Fibroblast of villous mesenchyme (primary cell): ENCODE data around the gene CXorf58. TPM values are rescaled to one million over a fixed set of nuclear protein-coding genes. Genes with fewer than 3 reads are reported as not detected.

Source experiments
- DNase-seq: peaks from one replicate; pipeline ENCODE4 v3.0.0-alpha.2; 2010; ENCODE audit warnings: low read depth
- H3K4me3 ChIP-seq: 2 replicates; pipeline ENCODE4 v1.5.1; 2011; ENCODE audit warnings: low read depth, mild to moderate bottlenecking, low read length
- CTCF ChIP-seq: IDR thresholded peaks from 2 replicates; pipeline ENCODE4 v1.5.1; 2012; ENCODE audit warnings: low read depth, mild to moderate bottlenecking, low read length; ENCODE audit not compliant: insufficient read depth
- total RNA-seq: library from RNA; depleted of rRNA; stranded (reverse); fragments of >200 nt; gene quantifications from 2 replicates; pipeline ENCODE4 v1.2.3, GENCODE V29; 2012

The CXorf58 gene
- total RNA-seq, 1 donor = not detected

GRCh38 chrX:23911126-23911835, 3.5 kb downstream of the CXorf58 start:
- DNase-seq = no peak
- no peak for TF ChIP-seq CTCF
- no peak overlapping the region for H3K4me3 ChIP-seq

- no peak overlapping the region for H3K4me3 ChIP-seq
- no peak for DNase-seq
- TF ChIP-seq CTCF = no peak
These were observed 11.3 kb downstream of the CXorf58 start for GRCh38 chrX:23919148-23919547.

- peak; percentile 5 for DNase-seq
- no peak overlapping the region for H3K4me3 ChIP-seq
- peak; percentile 25 for TF ChIP-seq CTCF
These were observed 12.0 kb downstream of the CXorf58 start for GRCh38 chrX:23919706-23920320.

GRCh38 chrX:23926015-23926414, 18.2 kb downstream of the CXorf58 start:
- DNase-seq = peak; percentile 7
- TF ChIP-seq CTCF = no peak
- no peak overlapping the region for H3K4me3 ChIP-seq

- TF ChIP-seq CTCF = no peak
- no peak overlapping the region for H3K4me3 ChIP-seq
- no peak for DNase-seq
These were observed 23.2 kb downstream of the CXorf58 start for GRCh38 chrX:23930894-23931604.

GRCh38 chrX:23932046-23932445, 24.2 kb downstream of the CXorf58 start:
- DNase-seq = no peak
- H3K4me3 ChIP-seq = no peak overlapping the region
- no peak for TF ChIP-seq CTCF
